ENCODE data around the gene MPDZ.

Gene MPDZ

DNA sequence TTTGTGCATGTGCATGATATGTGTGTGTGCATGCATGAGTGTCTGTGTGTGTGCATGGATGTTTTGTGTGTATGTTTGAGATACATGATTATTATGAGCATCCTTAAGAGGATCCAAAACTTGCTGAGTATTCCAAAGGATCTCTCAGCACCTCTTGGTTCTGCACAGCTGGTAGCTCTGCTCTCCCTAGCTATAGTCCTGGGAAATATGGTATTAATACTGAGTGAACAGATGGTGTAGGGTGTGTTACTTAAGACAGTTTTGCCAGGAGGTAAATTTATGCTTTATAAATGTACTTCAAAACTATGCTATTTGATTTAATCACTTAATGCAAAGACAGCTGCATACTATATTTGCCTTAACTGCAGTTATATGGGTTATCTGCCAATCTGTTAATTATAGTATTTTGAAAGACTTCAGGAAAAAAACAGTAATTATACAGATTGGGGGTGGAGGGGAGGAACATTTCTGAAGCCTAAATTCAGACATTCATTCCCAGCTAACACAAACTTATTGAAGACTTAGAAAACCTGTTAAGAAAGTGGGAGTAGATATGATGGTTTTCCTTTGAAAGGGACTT lies 215.5 kb downstream of the MPDZ start:
- Histone ChIP-seq H3K27me3 (replicated peaks; ENCODE audit: control insufficient read depth, insufficient read depth, low read length) (no peaks in the 10 kb centered on the region), H3K4me3 (replicated peaks; ENCODE audit: low read depth, low read length) (no peak overlapping the region), H3K36me3 (ENCODE audit: control insufficient read depth, insufficient read depth, low read length) (no peaks in the 10 kb centered on the region)
- TF ChIP-seq, protein P1, sequence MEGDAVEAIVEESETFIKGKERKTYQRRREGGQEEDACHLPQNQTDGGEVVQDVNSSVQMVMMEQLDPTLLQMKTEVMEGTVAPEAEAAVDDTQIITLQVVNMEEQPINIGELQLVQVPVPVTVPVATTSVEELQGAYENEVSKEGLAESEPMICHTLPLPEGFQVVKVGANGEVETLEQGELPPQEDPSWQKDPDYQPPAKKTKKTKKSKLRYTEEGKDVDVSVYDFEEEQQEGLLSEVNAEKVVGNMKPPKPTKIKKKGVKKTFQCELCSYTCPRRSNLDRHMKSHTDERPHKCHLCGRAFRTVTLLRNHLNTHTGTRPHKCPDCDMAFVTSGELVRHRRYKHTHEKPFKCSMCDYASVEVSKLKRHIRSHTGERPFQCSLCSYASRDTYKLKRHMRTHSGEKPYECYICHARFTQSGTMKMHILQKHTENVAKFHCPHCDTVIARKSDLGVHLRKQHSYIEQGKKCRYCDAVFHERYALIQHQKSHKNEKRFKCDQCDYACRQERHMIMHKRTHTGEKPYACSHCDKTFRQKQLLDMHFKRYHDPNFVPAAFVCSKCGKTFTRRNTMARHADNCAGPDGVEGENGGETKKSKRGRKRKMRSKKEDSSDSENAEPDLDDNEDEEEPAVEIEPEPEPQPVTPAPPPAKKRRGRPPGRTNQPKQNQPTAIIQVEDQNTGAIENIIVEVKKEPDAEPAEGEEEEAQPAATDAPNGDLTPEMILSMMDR (IDR thresholded peaks at IDR 0.05; ENCODE audit: insufficient read depth, low read length, poor library complexity, severe bottlenecking), result no peak
- DNase-seq (ENCODE audit: extremely low read depth, insufficient read length), result no peak

DNA sequence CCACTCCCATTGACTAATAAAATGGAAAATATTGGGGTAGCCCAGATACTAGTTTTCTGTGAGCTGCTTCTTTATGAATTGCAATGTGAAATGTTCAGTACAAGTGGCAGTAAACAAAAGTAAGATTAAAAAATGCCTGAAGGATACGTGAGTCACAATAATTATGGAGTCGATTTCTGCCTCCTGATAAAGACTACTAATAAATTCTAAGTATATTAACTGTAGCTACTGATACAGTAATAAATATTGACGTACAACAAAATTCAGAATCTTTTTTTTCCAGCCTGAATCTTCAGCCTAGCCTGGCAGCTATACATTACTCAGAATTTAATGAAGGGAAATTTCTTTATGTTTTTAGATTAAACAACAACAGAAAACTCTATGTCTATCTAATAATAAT lies 218.1 kb downstream of the MPDZ start:
- TF ChIP-seq, protein P1 (IDR thresholded peaks at IDR 0.05; ENCODE audit: insufficient read depth, low read length, poor library complexity, severe bottlenecking), result no peak
- no peak overlapping the region for H3K4me3 ChIP-seq (replicated peaks; ENCODE audit: low read depth, low read length)
- DNase-seq (ENCODE audit: extremely low read depth, insufficient read length), result no peak
- no peaks in the 10 kb centered on the region for H3K36me3 ChIP-seq (ENCODE audit: control insufficient read depth, insufficient read depth, low read length)
- H3K27me3 ChIP-seq (replicated peaks; ENCODE audit: control insufficient read depth, insufficient read depth, low read length), result no peaks in the 10 kb centered on the region

All from GM06990 (cell line).